K562 (cell line): Measurements from ENCODE around the gene SCAMP3. TPM values are rescaled to one million over a fixed set of nuclear protein-coding genes. Genes with fewer than 3 reads are reported as not detected.
A peak's percentile ranks its signal among the peaks of the same experiment; 100 is the strongest.

Experiments used
- ARID2 ChIP-seq: fragments of 450-650 bp; IDR thresholded peaks from 2 replicates; pipeline ENCODE4 v1.6.1; 2017; ENCODE audit warnings: antibody characterized with exemption, mild to moderate bottlenecking
- BMI1 ChIP-seq: fragments of 150-350 bp; IDR thresholded peaks from 2 replicates; pipeline ENCODE4 v1.6.1; 2014; ENCODE audit warnings: low read length
- CHD1 ChIP-seq: fragments of 200-600 bp; sonication (generic); IDR thresholded peaks from one replicate; pipeline ENCODE4 v1.6.1; 2012; ENCODE audit warnings: mild to moderate bottlenecking, moderate library complexity, low read length, inconsistent platforms
- CHD7 ChIP-seq: fragments of 200-600 bp; sonication (generic); IDR thresholded peaks from one replicate; pipeline ENCODE4 v1.6.1; 2012; ENCODE audit warnings: mild to moderate bottlenecking, low read depth, low read length, inconsistent platforms
- CREB3L1 ChIP-seq: fragments of 450-650 bp; IDR thresholded peaks from 2 replicates; pipeline ENCODE4 v1.6.1; 2014; ENCODE audit warnings: low read depth, mild to moderate bottlenecking, moderate library complexity, borderline replicate concordance
- EP300 ChIP-seq: IDR thresholded peaks from 2 replicates; pipeline ENCODE4 v1.6.1; 2012; ENCODE audit warnings: low read length, improper control_type of control experiment
- HDAC1 ChIP-seq, 2 experiments: fragments of 450-650 bp; IDR thresholded peaks; 2 replicates each; pipeline ENCODE4 v1.6.1; 2016 to 2017; ENCODE audit warnings: inconsistent platforms in 1 of 2, mild to moderate bottlenecking in 1 of 2, moderate library complexity in 1 of 2
- KLF6 ChIP-seq: fragments of 250-450 bp; sonication (Bioruptor Pico); IDR thresholded peaks from 2 replicates; pipeline ENCODE4 v1.4.0; 2020; ENCODE audit warnings: mild to moderate bottlenecking, moderate library complexity, borderline replicate concordance
- MTA1 ChIP-seq: fragments of 450-650 bp; IDR thresholded peaks from 2 replicates; pipeline ENCODE4 v1.6.1; 2017; ENCODE audit warnings: borderline replicate concordance
- SIN3B ChIP-seq: fragments of 450-650 bp; IDR thresholded peaks from 2 replicates; pipeline ENCODE4 v1.6.1; 2017; ENCODE audit warnings: low read depth, mild to moderate bottlenecking, moderate library complexity
- SOX6 ChIP-seq: fragments of 450-650 bp; IDR thresholded peaks from 2 replicates; pipeline ENCODE4 v1.6.1; 2014; ENCODE audit warnings: mild to moderate bottlenecking
- ZBTB2 ChIP-seq: fragments of 450-650 bp; IDR thresholded peaks from 2 replicates; pipeline ENCODE4 v1.6.1; 2016; ENCODE audit warnings: antibody characterized with exemption
- ZNF263 ChIP-seq: sonication (generic); formaldehyde crosslinking; IDR thresholded peaks from 2 replicates; pipeline ENCODE4 v1.8.0; 2022; ENCODE audit warnings: mild to moderate bottlenecking, missing genetic modification reagents, borderline replicate concordance
- ZSCAN29 ChIP-seq: fragments of 450-650 bp; IDR thresholded peaks from 2 replicates; pipeline ENCODE4 v1.6.1; 2017
- polyA plus RNA-seq, 8 experiments: library from polyadenylated mRNA; depleted of rRNA in 4 of 8; stranded (reverse) in 5 of 8; unstranded in 3 of 8; fragments of >200 nt; fragmentation: Nextera tagmentation in 2 of 8; fragmentation: Illumina TruSeq in 1 of 8; extraction: Ambion mirVana in 2 of 8; extraction: Trizol in 1 of 8; gene quantifications; 2 replicates each; pipeline versions ENCODE4 v1.2.1 to v1.2.3, GENCODE V29; 2011 to 2014; ENCODE audit warnings: inconsistent platforms in 1 of 8, missing spikeins in 1 of 8
- total RNA-seq, 7 experiments: library from RNA; depleted of rRNA in 6 of 7; stranded (reverse); fragments of >200 nt in 6 of 7; fragmentation: Illumina TruSeq in 2 of 7; extraction: Trizol in 2 of 7; gene quantifications; 2 replicates each; pipeline versions ENCODE4 v1.2.1 to v1.2.3, GENCODE V29; 2011 to 2021; ENCODE audit warnings: low replicate concordance in 1 of 7

The SCAMP3 gene
- total and polyA plus RNA-seq, 9 of the 15 experiments (the other 6 are each of a cell fraction or from before 2014, with no cell fraction given), result 14.2 to 131 (median 86.1) TPM

- TF ChIP-seq CREB3L1, result no peak
- no peak; the same call in 1 of the 2 replicates for TF ChIP-seq ARID2
- 0 out of 4 replicates have a peak, but pooled peaks of 1 of the 2 experiments have one; percentile 38 for TF ChIP-seq HDAC1 (IDR thresholded peaks at IDR 0.05)
- no peak for TF ChIP-seq CHD7
- TF ChIP-seq ZNF263, result no peak
- TF ChIP-seq ZBTB2, result peak; percentile 14; the same call in 1 of the 2 replicates
- no peak for TF ChIP-seq BMI1
- peak; percentile 42; the same call in 1 of the 2 replicates for TF ChIP-seq EP300
- TF ChIP-seq CHD1, result no peak
- no peak for TF ChIP-seq KLF6 (CRISPR knock-in tag)
- TF ChIP-seq SOX6, result peak; percentile 58; the same call in 1 of the 2 replicates
- TF ChIP-seq ZSCAN29, result no peak
- 0 out of 2 replicates have a peak, but pooled peaks have one; percentile 12 for TF ChIP-seq SIN3B
- TF ChIP-seq MTA1, result no peak
These were observed 11.3 kb downstream of the SCAMP3 start (continued) for GRCh38 chr1:155250633-155251449.
